ENCODE results near the gene SCN10A.

The SCN10A gene

GRCh38 chr3:38835939-38836338, 19.9 kb upstream of the SCN10A start:
- no peak for DNase-seq (ENCODE audit: low spot score)
- no peak for TF ChIP-seq CTCF (IDR thresholded peaks at IDR 0.05; ENCODE audit: extremely low read depth, missing control alignments)

- no peak for DNase-seq (ENCODE audit: low spot score)
- no peak for TF ChIP-seq CTCF (IDR thresholded peaks at IDR 0.05; ENCODE audit: extremely low read depth, missing control alignments)
Measured at GRCh38 chr3:38834717-38835116, 18.7 kb upstream of the SCN10A start.

GRCh38 chr3:38834110-38834509, 18.1 kb upstream of the SCN10A start:
- no peak for DNase-seq (ENCODE audit: low spot score)
- TF ChIP-seq CTCF (IDR thresholded peaks at IDR 0.05; ENCODE audit: extremely low read depth, missing control alignments) = no peak

- DNase-seq (ENCODE audit: low spot score) = no peak
- no peak for TF ChIP-seq CTCF (IDR thresholded peaks at IDR 0.05; ENCODE audit: extremely low read depth, missing control alignments)
Measured at GRCh38 chr3:38829404-38829803, 13.4 kb upstream of the SCN10A start.

- no peak for DNase-seq (ENCODE audit: low spot score)
- no peak for TF ChIP-seq CTCF (IDR thresholded peaks at IDR 0.05; ENCODE audit: extremely low read depth, missing control alignments)
Measured at GRCh38 chr3:38828681-38829080, 12.7 kb upstream of the SCN10A start.

GRCh38 chr3:38827791-38828190, 11.8 kb upstream of the SCN10A start:
- no peak for DNase-seq (ENCODE audit: low spot score)
- TF ChIP-seq CTCF (IDR thresholded peaks at IDR 0.05; ENCODE audit: extremely low read depth, missing control alignments) = no peak

- no peak for TF ChIP-seq CTCF (IDR thresholded peaks at IDR 0.05; ENCODE audit: extremely low read depth, missing control alignments)
- DNase-seq (ENCODE audit: low spot score) = no peak
Measured at GRCh38 chr3:38826001-38826400, 10.0 kb upstream of the SCN10A start.
